Stomach smooth muscle (tissue), 2 donors: ENCODE data around the gene NAXD.
"Not testable (repeated sequence)": the region's sequence is repeated elsewhere in the genome, so short reads cannot be mapped to it uniquely, and the experiment has no call there.

Experiments
- H3K27ac ChIP-seq: one replicate; pipeline ENCODE4 v1.7.0; 2013; ENCODE audit warnings: mild to moderate bottlenecking, low read length, inconsistent platforms
- H3K27me3 ChIP-seq, 2 donors: one replicate each; pipeline ENCODE4 v1.7.0; 2013; ENCODE audit warnings: low read length in 2 of 2; ENCODE audit not compliant: insufficient read depth in 2 of 2, control insufficient read depth in 1 of 2
- H3K36me3 ChIP-seq, 2 donors: one replicate each; pipeline ENCODE4 v1.7.0; 2013; ENCODE audit warnings: low read length in 2 of 2; ENCODE audit not compliant: control insufficient read depth in 2 of 2, insufficient read depth in 2 of 2
- H3K4me1 ChIP-seq: one replicate; pipeline ENCODE4 v1.7.0; 2013; ENCODE audit warnings: low read length; ENCODE audit not compliant: control insufficient read depth, insufficient read depth
- H3K4me3 ChIP-seq, 2 donors: one replicate each; pipeline ENCODE4 v1.7.0; 2013; ENCODE audit warnings: low read length in 2 of 2
- H3K9ac ChIP-seq, 2 donors: one replicate each; pipeline ENCODE4 v1.7.0; 2013; ENCODE audit warnings: low read length in 2 of 2, mild to moderate bottlenecking in 1 of 2
- H3K9me3 ChIP-seq, 2 donors: one replicate each; pipeline ENCODE4 v1.7.0; 2013; ENCODE audit warnings: low read length in 2 of 2; ENCODE audit not compliant: control insufficient read depth in 2 of 2
- donor health status: healthy.
- donor health status: Pancreatic carcinoma.

The NAXD gene

DNA sequence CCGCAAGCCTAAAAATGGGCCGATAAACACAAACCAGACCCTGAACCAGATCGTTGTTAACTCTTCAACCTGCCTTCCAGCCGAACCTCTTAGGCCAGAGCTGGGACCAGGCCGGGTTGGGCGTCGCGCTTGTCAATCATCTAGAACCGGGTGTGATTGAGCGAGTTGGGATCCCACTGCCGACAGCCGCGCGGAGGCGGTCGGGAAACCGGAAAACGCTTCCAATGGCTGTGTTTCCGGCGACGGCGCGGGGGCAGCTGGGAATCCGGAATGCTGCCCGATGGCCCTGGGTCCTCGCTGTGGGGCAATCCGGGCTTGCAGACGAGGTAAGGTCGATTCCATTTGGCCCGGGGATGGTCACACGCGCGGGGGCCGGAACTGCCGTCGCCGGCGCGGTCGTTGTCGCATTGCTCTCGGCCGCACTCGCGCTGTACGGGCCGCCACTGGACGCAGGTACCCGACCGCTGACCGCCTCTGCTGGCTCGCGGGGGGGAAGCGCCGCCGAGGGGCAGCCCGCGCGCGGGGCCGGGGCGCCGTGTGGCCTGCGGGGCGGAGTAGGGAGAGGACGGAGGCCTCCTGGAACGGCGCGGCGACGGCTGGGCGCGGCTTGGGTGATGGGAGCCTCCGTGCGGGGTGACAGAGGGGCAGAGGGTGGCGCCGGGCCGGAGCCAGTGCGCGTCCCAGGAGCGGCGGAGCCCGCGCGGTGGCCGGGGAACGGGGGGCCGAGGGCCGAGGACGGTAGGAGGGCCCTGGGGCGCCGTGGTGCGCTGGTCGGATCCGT, at the start of gene NAXD:
Gene NAXD (plus strand): TSS at position 224 of the 781 bp plus-strand sequence. CDS start 57 bp downstream, at position 281.
- Histone ChIP-seq H3K4me1 (peaks cover 41% of the 10 kb centered on the region), H3K9me3 (no peaks in the 10 kb centered on the region), H3K9ac (peak within 1 kb of the TSS; percentile 87 to 90), H3K36me3 (no peaks in the 10 kb centered on the region), H3K4me3 (peak within 1 kb of the TSS; percentile 78 to 89), H3K27ac (peak within 1 kb of the TSS; percentile 90), H3K27me3 (no peaks in the 10 kb centered on the region)

- Histone ChIP-seq H3K9me3 (peaks cover 0 to 3% of the 10 kb centered on the region in 2 donors), H3K27me3 (no peaks in the 10 kb centered on the region), H3K4me1 (peaks cover 12% of the 10 kb centered on the region), H3K36me3 (no peaks in the 10 kb centered on the region), H3K27ac (no peak overlapping the region), H3K4me3 (no peak overlapping the region), H3K9ac (no peak overlapping the region)
Observed at GRCh38 chr13:110566171-110566570, 49.2 kb upstream of the NAXD start.

DNA sequence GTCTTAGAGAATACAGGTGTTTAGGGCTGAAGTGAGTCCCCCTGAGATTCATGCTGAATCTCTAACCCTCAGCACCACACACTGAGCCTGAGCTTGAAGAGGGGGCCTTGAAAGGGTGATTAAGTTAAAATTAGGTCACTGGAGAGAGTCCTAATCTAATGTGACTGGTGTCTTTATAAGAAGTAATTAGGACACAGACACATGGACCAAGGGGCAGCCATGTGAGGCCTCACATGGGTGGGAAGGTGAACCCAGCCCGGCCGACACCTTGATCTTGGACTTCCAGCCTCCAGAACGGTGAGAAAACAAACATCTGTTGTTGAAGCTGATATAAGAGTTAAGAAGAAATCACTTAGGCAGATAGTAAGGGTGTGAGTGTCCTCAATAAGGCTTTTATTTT, 46.7 kb upstream of the NAXD start:
- peaks cover 0 to 3% of the 10 kb centered on the region in 2 donors for H3K9me3 ChIP-seq
- H3K36me3 ChIP-seq: no peaks in the 10 kb centered on the region
- no peak overlapping the region for H3K27ac ChIP-seq
- H3K9ac ChIP-seq: no peak overlapping the region
- peaks cover 8 to 15% of the 10 kb centered on the region in 2 donors for H3K27me3 ChIP-seq
- H3K4me1 ChIP-seq: no peaks in the 10 kb centered on the region
- no peak overlapping the region for H3K4me3 ChIP-seq

GRCh38 chr13:110569962-110570361, 45.4 kb upstream of the NAXD start:
- H3K27me3 ChIP-seq: peaks cover 10 to 15% of the 10 kb centered on the region in 2 donors
- not testable (repeated sequence) for H3K9ac ChIP-seq, H3K36me3 ChIP-seq, H3K4me3 ChIP-seq, H3K9me3 ChIP-seq, H3K27ac ChIP-seq, H3K4me1 ChIP-seq

GRCh38 chr13:110570886-110571285, 44.5 kb upstream of the NAXD start:
- H3K9me3 ChIP-seq: peaks cover 0 to 3% of the 10 kb centered on the region in 2 donors
- no peak overlapping the region for H3K9ac ChIP-seq
- peaks cover 11 to 15% of the 10 kb centered on the region in 2 donors for H3K27me3 ChIP-seq
- H3K4me3 ChIP-seq: no peak overlapping the region
- H3K4me1 ChIP-seq: peaks cover 3% of the 10 kb centered on the region
- no peak overlapping the region for H3K27ac ChIP-seq
- no peaks in the 10 kb centered on the region for H3K36me3 ChIP-seq

- Histone ChIP-seq H3K9ac (no peak overlapping the region), H3K9me3 (peaks cover 0 to 3% of the 10 kb centered on the region in 2 donors), H3K27ac (no peak overlapping the region), H3K27me3 (peaks cover 11 to 15% of the 10 kb centered on the region in 2 donors), H3K4me1 (peaks cover 3% of the 10 kb centered on the region), H3K4me3 (no peak overlapping the region), H3K36me3 (no peaks in the 10 kb centered on the region)
Observed at GRCh38 chr13:110571896-110572777, 43.2 kb upstream of the NAXD start.

GRCh38 chr13:110572778-110573118, 42.6 kb upstream of the NAXD start:
- Histone ChIP-seq H3K4me3 (no peak overlapping the region), H3K9me3 (peaks cover 0 to 3% of the 10 kb centered on the region in 2 donors), H3K4me1 (peaks cover 3% of the 10 kb centered on the region), H3K27me3 (peaks cover 11 to 15% of the 10 kb centered on the region in 2 donors), H3K36me3 (no peaks in the 10 kb centered on the region), H3K27ac (no peak overlapping the region), H3K9ac (no peak overlapping the region)

- Histone ChIP-seq H3K4me3 (no peak overlapping the region), H3K9me3 (no peaks in the 10 kb centered on the region), H3K36me3 (no peaks in the 10 kb centered on the region), H3K9ac (no peak overlapping the region), H3K27ac (no peak overlapping the region), H3K4me1 (peaks cover 3% of the 10 kb centered on the region), H3K27me3 (peaks cover 11 to 15% of the 10 kb centered on the region in 2 donors)
Observed at GRCh38 chr13:110574161-110574560, 41.2 kb upstream of the NAXD start.

DNA sequence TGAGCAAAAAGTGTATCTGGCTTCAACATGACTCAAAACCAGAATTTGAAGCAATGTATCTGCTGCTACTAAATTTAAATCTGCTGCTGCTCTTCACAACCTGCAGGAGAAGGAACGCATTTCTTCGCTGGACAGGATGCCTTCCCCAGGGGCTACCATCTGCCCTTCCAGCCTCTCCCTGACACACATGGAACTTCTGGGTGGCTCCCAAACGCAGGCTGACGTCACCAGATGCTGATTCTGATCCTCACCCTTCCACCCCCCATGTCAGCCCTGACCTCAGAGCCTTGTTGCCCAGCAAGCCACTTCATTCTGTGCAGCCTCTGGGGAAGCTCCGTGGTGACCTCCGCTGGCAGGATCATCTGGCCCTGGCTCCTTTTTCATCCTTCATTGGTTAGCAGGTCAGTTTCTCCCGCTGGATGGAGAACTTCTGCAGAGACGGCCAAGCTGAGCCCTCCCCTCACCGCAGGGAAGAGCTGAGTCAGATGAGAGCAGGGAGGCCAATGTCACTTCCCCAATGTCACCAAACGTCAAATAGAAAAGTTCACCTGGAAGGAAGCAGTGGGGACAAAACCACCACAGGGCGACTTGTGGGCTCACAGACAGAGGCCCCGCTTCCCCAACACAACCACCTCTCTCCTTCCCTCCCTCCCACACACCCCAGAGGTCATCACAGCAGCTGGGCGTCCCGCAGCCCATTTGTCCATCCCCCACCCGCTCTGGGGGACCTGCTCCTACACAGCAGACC, 39.8 kb upstream of the NAXD start:
- Histone ChIP-seq H3K4me3 (no peak overlapping the region), H3K27ac (no peak overlapping the region), H3K9ac (no peak overlapping the region), H3K4me1 (peaks cover 3% of the 10 kb centered on the region), H3K9me3 (no peaks in the 10 kb centered on the region), H3K27me3 (peaks cover 11 to 15% of the 10 kb centered on the region in 2 donors), H3K36me3 (no peaks in the 10 kb centered on the region)

GRCh38 chr13:110576070-110576394, 39.3 kb upstream of the NAXD start:
- H3K27ac ChIP-seq: no peak overlapping the region

More at GRCh38 chr13:110576070-110576394, 39.3 kb upstream of the NAXD start:
- no peak overlapping the region for H3K4me3 ChIP-seq
- no peaks in the 10 kb centered on the region for H3K9me3 ChIP-seq
- H3K9ac ChIP-seq: no peak overlapping the region
- H3K27me3 ChIP-seq: peaks cover 11 to 15% of the 10 kb centered on the region in 2 donors
- H3K4me1 ChIP-seq: peaks cover 3% of the 10 kb centered on the region
- no peaks in the 10 kb centered on the region for H3K36me3 ChIP-seq
